Activated CD8-positive, alpha-beta memory T cell treated with anti-CD3 and anti-CD28 coated beads for 36 hours (primary cell): Measurements from ENCODE around the gene TMEM74B. TPM values are rescaled to one million over a fixed set of nuclear protein-coding genes. Genes with fewer than 3 reads are reported as not detected.

Experiments used
- CTCF ChIA-PET: fragments of 350-600 bp; sonication (Branson Sonifier 250); formaldehyde crosslinking; loops from one replicate; lab custom pipeline; 2021; ENCODE audit warnings: antibody characterized with exemption; lab: Charles Lee
- POLR2A ChIA-PET: fragments of 350-600 bp; sonication (Branson Sonifier 250); formaldehyde crosslinking; loops from one replicate; lab custom pipeline; 2021; ENCODE audit warnings: antibody characterized with exemption; lab: Charles Lee
- total RNA-seq, 2 experiments: library from RNA; stranded (reverse); gene quantifications; one replicate each; pipeline ENCODE4 v1.2.3, GENCODE V29; 2021

The TMEM74B gene
- total RNA-seq, 2 experiments from 2014 or later = 0.23 to 0.40 TPM

- ChIA-PET CTCF (no interaction called here), POLR2A (no interaction called here)
These were observed 22.6 kb upstream of the TMEM74B start for GRCh38 chr20:1207293-1207878.

DNA sequence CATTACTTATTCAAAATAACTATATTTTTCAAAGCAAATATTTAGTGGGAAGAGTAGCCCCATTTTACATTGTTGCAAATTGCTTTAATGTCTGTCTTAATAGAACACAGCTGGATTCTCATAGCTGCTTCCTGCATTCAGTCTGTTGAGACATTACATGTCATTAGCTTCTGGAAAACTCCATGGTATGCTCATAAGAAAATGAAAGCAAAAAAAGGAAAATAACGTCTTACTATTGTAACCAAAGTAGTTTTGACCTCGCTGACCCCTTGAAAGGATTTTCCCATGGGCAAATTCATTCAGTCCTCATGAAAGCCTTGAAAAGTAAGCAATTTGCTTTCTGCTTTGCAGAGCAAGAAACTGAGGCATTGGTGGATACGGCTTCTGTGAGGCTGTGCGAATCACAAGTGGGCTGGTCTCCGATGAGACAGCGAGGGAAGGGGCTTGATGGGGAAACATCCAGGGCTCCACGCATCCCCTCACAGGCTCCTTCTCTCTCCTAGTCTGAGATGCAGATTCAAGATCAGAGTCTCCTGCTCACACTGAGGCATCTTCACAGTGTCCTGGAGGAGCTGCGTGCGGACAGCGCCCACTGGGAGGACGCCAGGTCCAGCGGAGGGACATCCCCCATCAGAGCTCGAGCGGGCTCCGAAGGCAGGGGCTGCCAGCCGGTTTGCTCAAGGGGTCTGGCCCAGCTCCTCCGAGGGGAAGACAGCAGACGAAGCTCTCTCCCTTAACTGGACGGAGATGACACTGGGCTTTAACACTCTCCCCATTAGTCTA is 21.8 kb upstream of the TMEM74B start:
- ChIA-PET POLR2A (no interaction called here), CTCF (interaction anchor here (0.6 kb wide), 1 partner anchor 388 kb away, joined by 5 read pairs; no protein-coding TSS in a partner anchor)

- POLR2A ChIA-PET = no interaction called here
- CTCF ChIA-PET = interaction anchor here (0.6 kb wide), 1 partner anchor 231 kb away, joined by 3 read pairs; no protein-coding TSS in a partner anchor
These were observed 21.0 kb upstream of the TMEM74B start for GRCh38 chr20:1205802-1206201.

DNA sequence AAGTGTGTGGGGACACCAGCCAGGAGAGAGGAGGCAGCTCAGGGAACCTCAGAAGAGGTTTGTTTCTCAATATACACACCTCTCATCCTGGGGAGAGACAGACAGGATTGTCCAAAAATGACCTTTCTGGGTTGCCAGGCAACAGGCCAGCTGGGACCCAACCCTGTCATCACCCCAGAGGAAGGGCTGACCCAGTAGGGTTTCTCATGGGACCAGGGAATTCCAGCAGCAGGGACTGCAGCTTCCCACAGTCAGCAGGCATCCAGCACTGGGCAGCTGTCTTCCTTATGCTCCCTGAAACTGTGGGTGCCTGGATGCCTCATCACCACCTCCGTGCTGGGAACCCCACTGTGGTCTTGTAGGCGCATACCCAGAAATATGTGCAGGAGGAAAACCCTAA is 19.8 kb upstream of the TMEM74B start:
- CTCF ChIA-PET = no interaction called here
- POLR2A ChIA-PET = no interaction called here

DNA sequence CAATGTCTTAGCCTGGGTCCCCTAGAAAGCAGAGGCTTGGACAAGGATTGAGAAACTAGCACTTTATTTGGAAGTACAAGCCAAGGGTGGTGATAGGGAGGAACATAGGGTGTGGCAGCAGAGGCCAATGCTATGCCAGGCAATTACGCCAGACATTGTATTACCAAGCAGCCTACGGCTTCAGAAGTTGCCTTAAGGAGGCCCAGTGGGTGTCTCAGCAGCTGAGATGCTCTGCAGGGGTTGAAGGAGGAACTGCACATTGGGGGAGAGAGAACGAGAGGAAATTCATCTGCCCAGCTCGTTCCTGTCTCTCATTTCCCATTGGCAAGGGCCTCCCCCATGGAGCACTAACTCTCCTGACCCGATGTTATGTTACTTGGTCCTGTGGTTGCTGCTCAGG is 19.3 kb upstream of the TMEM74B start:
- POLR2A ChIA-PET = no interaction called here
- CTCF ChIA-PET = no interaction called here

GRCh38 chr20:1203630-1204029 is 18.8 kb upstream of the TMEM74B start:
- CTCF ChIA-PET = no interaction called here
- POLR2A ChIA-PET = no interaction called here

GRCh38 chr20:1202762-1203504 is 18.2 kb upstream of the TMEM74B start, which contains the start of gene C20orf202:
Gene C20orf202 (plus strand): TSS chr20:1203454. CDS start chr20:1203586, 132 bp downstream.
- CTCF ChIA-PET = no interaction called here
- POLR2A ChIA-PET = no interaction called here

GRCh38 chr20:1199964-1200363 is 15.2 kb upstream of the TMEM74B start:
- CTCF ChIA-PET = no interaction called here
- POLR2A ChIA-PET = no interaction called here

- POLR2A ChIA-PET = no interaction called here
- CTCF ChIA-PET = no interaction called here
These were observed 14.6 kb upstream of the TMEM74B start for GRCh38 chr20:1199212-1199873.

- CTCF ChIA-PET = no interaction called here
- POLR2A ChIA-PET = no interaction called here
These were observed 14.0 kb upstream of the TMEM74B start for GRCh38 chr20:1198751-1199150.

DNA sequence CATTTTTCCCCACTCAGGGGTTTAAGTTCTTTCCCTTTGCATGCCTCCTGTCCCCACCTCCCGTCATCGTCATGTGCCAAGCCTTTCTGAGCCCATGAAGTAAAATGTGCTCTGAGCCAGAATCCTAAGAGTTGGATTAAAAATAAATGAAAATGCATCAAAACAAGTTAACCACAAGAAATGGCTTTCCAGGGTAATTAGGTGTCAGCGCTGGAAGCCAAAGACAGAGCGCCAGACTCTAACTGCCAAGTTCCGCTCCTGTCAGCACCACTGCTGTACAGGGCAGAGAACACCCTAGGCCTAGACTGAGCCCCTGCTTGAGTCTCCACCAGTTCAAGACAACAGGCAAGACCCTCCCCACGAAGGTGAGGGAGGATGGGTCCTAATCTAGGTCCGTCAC is 13.0 kb upstream of the TMEM74B start:
- CTCF ChIA-PET = no interaction called here

DNA sequence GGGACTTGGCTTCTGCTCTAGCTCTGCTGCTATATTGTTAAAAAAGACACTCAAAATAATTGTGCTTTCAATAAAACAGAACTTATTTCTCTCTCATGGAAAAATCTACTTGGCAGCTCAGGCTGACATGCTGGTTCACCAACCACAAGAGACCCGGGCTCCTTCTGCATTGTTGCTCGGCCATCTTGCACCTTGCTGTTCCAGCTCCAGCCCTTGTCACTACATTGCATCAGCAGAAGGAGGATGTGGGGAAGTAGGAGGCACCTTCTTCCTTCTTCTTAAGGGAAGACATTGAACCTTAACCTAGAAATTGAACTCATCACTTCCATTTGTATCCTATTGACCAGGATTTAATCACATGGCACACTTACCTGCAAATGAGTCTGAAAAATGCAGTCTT is 11.9 kb upstream of the TMEM74B start:
- CTCF ChIA-PET = no interaction called here

More for the DNA sequence above, 13.0 kb upstream of the TMEM74B start:
- POLR2A ChIA-PET = no interaction called here

GRCh38 chr20:1195226-1195625 is 10.4 kb upstream of the TMEM74B start:
- POLR2A ChIA-PET = no interaction called here
- CTCF ChIA-PET = interaction anchor here (1.2 kb wide), 1 partner anchor 18 kb away, joined by 3 read pairs; no protein-coding TSS in a partner anchor

More for the DNA sequence above, 11.9 kb upstream of the TMEM74B start:
- POLR2A ChIA-PET = no interaction called here

DNA sequence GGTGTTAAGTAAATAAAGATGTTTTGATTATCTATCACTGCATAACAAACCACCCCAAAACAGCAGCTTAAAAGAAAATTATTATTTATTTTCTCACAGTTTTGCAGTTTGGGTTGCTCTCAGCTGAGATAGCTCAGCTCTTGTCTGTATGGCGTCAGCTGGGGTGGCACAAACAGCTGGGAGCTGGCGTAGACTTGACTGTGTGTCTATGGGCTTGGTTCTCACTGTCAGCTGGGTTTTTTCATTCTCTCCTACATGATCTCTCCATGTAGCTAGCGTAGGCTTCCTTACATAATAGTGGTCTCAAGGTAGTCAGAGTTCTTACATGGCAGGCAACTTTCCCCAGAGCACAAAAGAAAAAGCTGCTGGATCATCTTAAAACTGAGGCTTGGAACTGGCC is 6.5 kb upstream of the TMEM74B start:
- ChIA-PET POLR2A (no interaction called here), CTCF (no interaction called here)

GRCh38 chr20:1190847-1191246 is 6.1 kb upstream of the TMEM74B start:
- POLR2A ChIA-PET = no interaction called here
- CTCF ChIA-PET = no interaction called here

- POLR2A ChIA-PET = no interaction called here
- CTCF ChIA-PET = no interaction called here
These were observed 5.0 kb upstream of the TMEM74B start for GRCh38 chr20:1189827-1190226.

DNA sequence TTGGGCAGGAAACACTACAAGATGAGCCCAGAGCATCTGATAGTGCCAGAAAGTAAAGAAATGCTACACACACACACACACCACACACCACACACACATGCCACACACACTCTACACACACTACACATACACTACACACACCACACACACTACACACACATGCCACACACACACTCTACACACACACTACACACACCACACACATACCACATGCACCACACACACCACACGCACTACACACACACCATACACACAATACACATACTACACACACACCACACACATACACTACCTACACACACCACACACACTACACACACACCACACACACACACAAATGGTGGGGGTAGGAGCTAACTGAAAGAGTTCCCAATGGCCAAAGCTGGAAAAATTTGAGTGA is 3.6 kb upstream of the TMEM74B start:
- ChIA-PET CTCF (interaction anchor here (1.0 kb wide), 1 partner anchor 24 kb away, joined by 4 read pairs; no protein-coding TSS in a partner anchor), POLR2A (no interaction called here)

DNA sequence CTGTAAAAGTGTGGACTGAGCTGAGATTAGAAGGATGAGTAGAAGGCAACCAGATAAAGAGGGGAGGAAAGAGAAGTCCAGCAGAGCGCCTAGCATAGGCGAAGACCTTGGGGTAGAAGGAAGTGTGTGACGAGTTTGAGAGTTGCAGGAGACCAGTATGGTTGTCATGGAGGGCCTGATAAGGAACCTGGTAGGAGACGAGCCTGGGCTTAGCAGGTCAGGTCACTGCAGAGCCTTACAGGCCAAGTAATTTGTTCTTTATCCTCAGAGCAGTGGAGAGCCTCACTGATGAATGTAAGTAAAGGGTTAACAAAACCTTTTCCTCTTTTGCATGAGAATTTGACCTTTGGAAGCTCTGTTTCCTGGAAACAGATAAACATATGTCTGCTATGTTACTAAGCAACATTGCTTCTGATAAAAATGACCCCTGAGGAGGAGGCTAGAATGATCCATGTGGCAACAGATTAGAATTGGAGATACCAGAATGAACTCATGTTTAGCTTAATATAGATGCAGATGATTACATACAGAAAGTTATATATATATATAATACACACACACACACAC is 2.9 kb upstream of the TMEM74B start:
- CTCF ChIA-PET = no interaction called here
- POLR2A ChIA-PET = no interaction called here

DNA sequence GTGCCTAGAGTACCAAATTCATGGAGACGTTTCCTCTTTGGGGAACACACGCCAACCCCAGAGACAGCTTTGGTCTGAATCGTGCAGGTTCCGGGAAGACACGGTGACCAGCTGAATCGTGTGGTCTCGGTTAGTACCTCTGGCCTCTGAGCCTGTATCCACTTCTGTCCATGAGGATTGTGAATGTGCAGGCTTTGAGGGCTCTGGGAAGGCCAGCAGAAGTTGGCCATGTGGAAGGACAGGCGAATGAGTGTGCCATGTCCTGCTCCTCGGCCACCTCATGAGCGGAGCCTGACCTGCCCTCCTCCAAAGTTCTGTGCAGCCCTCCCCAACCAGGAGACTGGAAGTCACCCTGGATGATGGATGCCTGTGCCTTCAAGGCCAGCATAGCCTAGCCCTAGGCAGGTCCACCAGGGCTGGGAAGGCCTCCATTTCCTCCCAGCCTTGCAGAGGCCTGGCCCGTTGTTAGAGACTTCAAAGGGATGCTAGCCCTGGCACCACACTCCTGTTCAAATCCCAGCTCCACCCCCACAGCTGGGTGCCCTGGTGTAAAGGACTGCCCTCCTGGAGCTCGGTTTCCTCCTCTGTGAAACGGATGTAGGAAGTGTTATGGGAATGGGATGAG is 1.7 kb upstream of the TMEM74B start:
- ChIA-PET POLR2A (no interaction called here), CTCF (interaction anchor here (1.3 kb wide), 1 partner anchor 13 kb away, joined by 4 read pairs; no protein-coding TSS in a partner anchor)
